Activated CD4-positive, alpha-beta T cell treated with anti-CD3 and anti-CD28 coated beads, Interleukin-2, amount 10 ng/mL, durations not matched to agents 24 days and 14 days (primary cell): ENCODE results near the gene CKAP2. TPM values are rescaled to one million over a fixed set of nuclear protein-coding genes. Genes with fewer than 3 reads are reported as not detected.
A peak's percentile ranks its signal among the peaks of the same experiment; 100 is the strongest.

Experiments
- DNase-seq: peaks from one replicate; pipeline ENCODE4 v3.0.0; 2022
- H3K27ac Mint-ChIP-seq: one replicate; pipeline ENCODE4 v1.8.0; 2022; ENCODE audit warnings: mild to moderate bottlenecking, mixed read lengths
- H3K27me3 Mint-ChIP-seq: one replicate; pipeline ENCODE4 v1.8.0; 2022; ENCODE audit warnings: mixed read lengths
- H3K36me3 Mint-ChIP-seq: one replicate; pipeline ENCODE4 v1.8.0; 2022; ENCODE audit warnings: low read depth, mild to moderate bottlenecking, mixed read lengths
- H3K4me1 Mint-ChIP-seq: one replicate; pipeline ENCODE4 v1.8.0; 2021; ENCODE audit warnings: mixed read lengths
- H3K4me3 Mint-ChIP-seq: one replicate; pipeline ENCODE4 v1.8.0; 2022; ENCODE audit warnings: mild to moderate bottlenecking, moderate library complexity, mixed read lengths
- H3K9me3 Mint-ChIP-seq: one replicate; pipeline ENCODE4 v1.8.0; 2021; ENCODE audit warnings: mixed read lengths
- intact Hi-C: fragments of 100-400 bp; cut with micrococcal nuclease; formaldehyde crosslinking; loops from one replicate; pipeline ENCODE4 v1.15.1; 2023
- total RNA-seq: library from RNA; stranded (reverse); gene quantifications from 2 replicates; pipeline ENCODE4 v1.2.3, GENCODE V29; 2022

CKAP2 gene
- total RNA-seq, 1 donor from 2014 or later = 40.9 TPM

GRCh38 chr13:52446265-52446664 lies 9.0 kb upstream of the CKAP2 start:
- H3K9me3 Mint-ChIP-seq = no peaks in the 10 kb centered on the region
- intact Hi-C loops = no loop called here
- no peak overlapping the region for H3K27ac Mint-ChIP-seq
- no peak for DNase-seq
- H3K4me1 Mint-ChIP-seq = peaks cover 18% of the 10 kb centered on the region
- no peak overlapping the region for H3K4me3 Mint-ChIP-seq
- H3K27me3 Mint-ChIP-seq = no peaks in the 10 kb centered on the region
- H3K36me3 Mint-ChIP-seq = peaks cover 21% of the 10 kb centered on the region

- no peak for DNase-seq
- H3K4me3 Mint-ChIP-seq = no peak overlapping the region
- no peaks in the 10 kb centered on the region for H3K27me3 Mint-ChIP-seq
- no peaks in the 10 kb centered on the region for H3K9me3 Mint-ChIP-seq
- intact Hi-C loops = no loop called here
- peaks cover 20% of the 10 kb centered on the region for H3K4me1 Mint-ChIP-seq
- H3K36me3 Mint-ChIP-seq = peaks cover 19% of the 10 kb centered on the region
- H3K27ac Mint-ChIP-seq = no peak overlapping the region
Measured at GRCh38 chr13:52447354-52447753, 7.9 kb upstream of the CKAP2 start.

GRCh38 chr13:52447815-52448552 lies 7.3 kb upstream of the CKAP2 start:
- peaks cover 16% of the 10 kb centered on the region for H3K36me3 Mint-ChIP-seq
- no peaks in the 10 kb centered on the region for H3K27me3 Mint-ChIP-seq
- peaks cover 18% of the 10 kb centered on the region for H3K4me1 Mint-ChIP-seq
- DNase-seq = no peak
- H3K4me3 Mint-ChIP-seq = peak overlapping the region; percentile 32
- no peaks in the 10 kb centered on the region for H3K9me3 Mint-ChIP-seq
- intact Hi-C loops = no loop called here
- H3K27ac Mint-ChIP-seq = no peak overlapping the region

- H3K27ac Mint-ChIP-seq = peak overlapping the region; percentile 92
- no peaks in the 10 kb centered on the region for H3K27me3 Mint-ChIP-seq
- intact Hi-C loops = loop anchor here (1.0 to 10.0 kb wide), 8 partner anchors 42 to 865 kb away; partner anchors contain the start of genes ALG11, SUGT1, THSD1 and WDFY2
- peaks cover 30% of the 10 kb centered on the region for H3K4me1 Mint-ChIP-seq
- DNase-seq = no peak
- peak overlapping the region; percentile 93 for H3K4me3 Mint-ChIP-seq
- H3K36me3 Mint-ChIP-seq = peaks cover 14% of the 10 kb centered on the region
- H3K9me3 Mint-ChIP-seq = no peaks in the 10 kb centered on the region
Measured at GRCh38 chr13:52449331-52450011, 5.8 kb upstream of the CKAP2 start.

GRCh38 chr13:52450012-52450792 lies 5.1 kb upstream of the CKAP2 start, which contains the start of gene VPS36:
Gene VPS36 (minus strand): TSS chr13:52450634. CDS start chr13:52450594, 40 bp downstream.
- intact Hi-C loops = loop anchor here (1.0 to 10.0 kb wide), 8 partner anchors 43 to 865 kb away; partner anchors contain the start of genes ALG11, SUGT1, THSD1 and WDFY2
- Mint-ChIP-seq H3K27me3 (no peaks in the 10 kb centered on the region), H3K4me1 (peaks cover 33% of the 10 kb centered on the region), H3K36me3 (peaks cover 11% of the 10 kb centered on the region), H3K4me3 (peak within 1 kb of the TSS; percentile 93), H3K27ac (peak within 1 kb of the TSS; percentile 92), H3K9me3 (no peaks in the 10 kb centered on the region)
- peak; percentile 99 for DNase-seq

- DNase-seq = no peak
- H3K9me3 Mint-ChIP-seq = no peaks in the 10 kb centered on the region
- H3K27me3 Mint-ChIP-seq = no peaks in the 10 kb centered on the region
- H3K36me3 Mint-ChIP-seq = peaks cover 11% of the 10 kb centered on the region
- peak overlapping the region; percentile 93 for H3K4me3 Mint-ChIP-seq
- peaks cover 35% of the 10 kb centered on the region for H3K4me1 Mint-ChIP-seq
- H3K27ac Mint-ChIP-seq = peak overlapping the region; percentile 91
- intact Hi-C loops = loop anchor here (1.0 to 10.0 kb wide), 8 partner anchors 43 to 866 kb away; partner anchors contain the start of genes ALG11, SUGT1, THSD1 and WDFY2
Measured at GRCh38 chr13:52450793-52451116, 4.5 kb upstream of the CKAP2 start.

GRCh38 chr13:52451135-52451804 lies 4.0 kb upstream of the CKAP2 start:
- Mint-ChIP-seq H3K27me3 (no peaks in the 10 kb centered on the region), H3K27ac (peak overlapping the region; percentile 91), H3K4me3 (peak overlapping the region; percentile 93), H3K9me3 (no peaks in the 10 kb centered on the region), H3K4me1 (peaks cover 38% of the 10 kb centered on the region), H3K36me3 (peaks cover 11% of the 10 kb centered on the region)
- intact Hi-C loops = loop anchor here (2.0 to 10.0 kb wide), 5 partner anchors 44 to 866 kb away; partner anchors contain the start of genes ALG11, THSD1 and WDFY2
- DNase-seq = no peak

- H3K9me3 Mint-ChIP-seq = no peaks in the 10 kb centered on the region
- H3K4me1 Mint-ChIP-seq = peaks cover 48% of the 10 kb centered on the region
- H3K27ac Mint-ChIP-seq = no peak overlapping the region
- no peak for DNase-seq
- peaks cover 13% of the 10 kb centered on the region for H3K36me3 Mint-ChIP-seq
- H3K27me3 Mint-ChIP-seq = no peaks in the 10 kb centered on the region
- intact Hi-C loops = loop anchor here (5.0 to 10.0 kb wide), 3 partner anchors 45 to 868 kb away; partner anchors contain the start of genes THSD1 and WDFY2
- H3K4me3 Mint-ChIP-seq = no peak overlapping the region
Measured at GRCh38 chr13:52452470-52452869, 2.8 kb upstream of the CKAP2 start.

GRCh38 chr13:52454459-52454819 lies 839 bp upstream of the CKAP2 start:
- Mint-ChIP-seq H3K4me3 (peak overlapping the region; percentile 97), H3K4me1 (peaks cover 45% of the 10 kb centered on the region), H3K9me3 (no peaks in the 10 kb centered on the region), H3K27me3 (no peaks in the 10 kb centered on the region), H3K27ac (peak overlapping the region; percentile 91), H3K36me3 (peaks cover 16% of the 10 kb centered on the region)
- intact Hi-C loops = loop anchor here (5.0 to 10.0 kb wide), 3 partner anchors 47 to 870 kb away; partner anchors contain the start of genes THSD1 and WDFY2
- peak; percentile 77 for DNase-seq

- Mint-ChIP-seq H3K4me1 (peaks cover 50% of the 10 kb centered on the region), H3K36me3 (peaks cover 17% of the 10 kb centered on the region), H3K4me3 (peak overlapping the region; percentile 97), H3K9me3 (no peaks in the 10 kb centered on the region), H3K27me3 (no peaks in the 10 kb centered on the region), H3K27ac (peak overlapping the region; percentile 90)
- intact Hi-C loops = loop anchor here (1.0 to 10.0 kb wide), 6 partner anchors 162 to 1002 kb away; partner anchors contain the start of genes ALG11, INTS6, SUGT1 and WDFY2
- DNase-seq = peak; percentile 94
Measured at GRCh38 chr13:52455677-52456041, 381 bp downstream of the CKAP2 start.

GRCh38 chr13:52459668-52460067 lies 4.4 kb downstream of the CKAP2 start:
- no peaks in the 10 kb centered on the region for H3K9me3 Mint-ChIP-seq
- H3K4me3 Mint-ChIP-seq = no peak overlapping the region
- peak overlapping the region; percentile 45 for H3K27ac Mint-ChIP-seq
- peaks cover 42% of the 10 kb centered on the region for H3K36me3 Mint-ChIP-seq
- no peaks in the 10 kb centered on the region for H3K27me3 Mint-ChIP-seq
- peaks cover 53% of the 10 kb centered on the region for H3K4me1 Mint-ChIP-seq
- DNase-seq = no peak
- intact Hi-C loops = loop anchor here (10.0 kb wide), 2 partner anchors 635 to 875 kb away; partner anchors contain the start of gene WDFY2

- Mint-ChIP-seq H3K9me3 (no peaks in the 10 kb centered on the region), H3K4me1 (peaks cover 46% of the 10 kb centered on the region), H3K27me3 (no peaks in the 10 kb centered on the region), H3K36me3 (peaks cover 48% of the 10 kb centered on the region), H3K4me3 (peak overlapping the region; percentile 63), H3K27ac (peak overlapping the region; percentile 74)
- DNase-seq = peak; percentile 78
- intact Hi-C loops = no loop called here
Measured at GRCh38 chr13:52461265-52461664, 6.0 kb downstream of the CKAP2 start.

GRCh38 chr13:52463526-52463925 lies 8.2 kb downstream of the CKAP2 start:
- Mint-ChIP-seq H3K4me1 (peaks cover 32% of the 10 kb centered on the region), H3K4me3 (peak overlapping the region; percentile 13), H3K27me3 (no peaks in the 10 kb centered on the region), H3K36me3 (peaks cover 54% of the 10 kb centered on the region), H3K27ac (peak overlapping the region; percentile 21), H3K9me3 (peaks cover 3% of the 10 kb centered on the region)
- intact Hi-C loops = no loop called here
- no peak for DNase-seq
